HCT116 (cell line): Measurements from ENCODE around the gene BAIAP2L1.

Source experiments
- CTCF ChIP-seq, 3 experiments: fragments of 200-600 bp in 1 of 3; sonication (generic) in 1 of 3; IDR thresholded peaks in 2 of 3; conservative IDR thresholded peaks in 1 of 3; 2 replicates each; pipeline ENCODE4 v1.5.1; 2012 to 2017; ENCODE audit warnings: low read depth in 2 of 3, low read length in 2 of 3, antibody characterized with exemption in 1 of 3, borderline replicate concordance in 1 of 3, control low read depth in 1 of 3, mild to moderate bottlenecking in 1 of 3, mixed read lengths in 1 of 3, mixed run types in 1 of 3, moderate library complexity in 1 of 3; ENCODE audit not compliant: insufficient read depth in 1 of 3
- POLR2A ChIP-seq: IDR thresholded peaks from 2 replicates; pipeline ENCODE4 v1.7.0; 2011; ENCODE audit warnings: borderline replicate concordance; ENCODE audit not compliant: insufficient read depth, insufficient read length; ENCODE audit errors: extremely low read depth
- POLR2AphosphoS5 ChIP-seq: IDR thresholded peaks from 2 replicates; pipeline ENCODE4 v1.6.1; 2011; ENCODE audit warnings: mild to moderate bottlenecking, low read depth, low read length, moderate library complexity

- TF ChIP-seq POLR2AphosphoS5 = no peak
- TF ChIP-seq CTCF (IDR thresholded peaks at IDR 0.05 in 2 of 3, conservative IDR thresholded peaks at IDR 0.05 in 1 of 3; ENCODE audit: borderline replicate concordance in 1 of 3, insufficient read depth in 1 of 3, low read depth in 2 of 3, low read length in 2 of 3) = no peak
- no peak for TF ChIP-seq POLR2A
These were observed 28.9 kb upstream of the BAIAP2L1 start for GRCh38 chr7:98429799-98430198.
